HEK293 (cell line): ENCODE measurements around the gene COL4A3.

Source experiments
- CTCF ChIA-PET: fragments of 350-600 bp; formaldehyde crosslinking; extraction: SDS; loops from one replicate; lab custom pipeline; 2021; ENCODE audit warnings: antibody characterized with exemption; lab: Yijun Ruan, JAX
- POLR2A ChIA-PET: fragments of 300-600 bp; formaldehyde crosslinking; extraction: SDS; loops from one replicate; lab custom pipeline; 2020; ENCODE audit warnings: antibody characterized with exemption, inconsistent platforms; lab: Yijun Ruan, JAX
- H3K27ac ChIP-seq: fragments of 200-500 bp; sonication (Bioruptor generic); 2 replicates; pipeline ENCODE4 v1.5.1; 2014; ENCODE audit warnings: low read depth, low read length, control low read depth, inconsistent platforms; ENCODE audit errors: extremely low read depth
- H3K36me3 ChIP-seq, 2 experiments: fragments of 200-500 bp in 1 of 2; sonication (Bioruptor generic) in 1 of 2; 1 replicate in 1 of 2; 2 replicates in 1 of 2; pipeline ENCODE4 v1.5.1; 2014 to 2017; ENCODE audit warnings: inconsistent platforms in 2 of 2, low read length in 2 of 2; ENCODE audit not compliant: control insufficient read depth in 2 of 2, insufficient read depth in 1 of 2
- H3K4me1 ChIP-seq: fragments of 200-500 bp; sonication (Bioruptor generic); 2 replicates; pipeline ENCODE4 v1.5.1; 2014; ENCODE audit warnings: mild to moderate bottlenecking, low read length, inconsistent platforms; ENCODE audit not compliant: control insufficient read depth, insufficient read depth
- H3K4me3 ChIP-seq: 2 replicates; pipeline ENCODE4 v1.5.1; 2011; ENCODE audit warnings: low read depth, mild to moderate bottlenecking, control low read depth, low read length, moderate library complexity
- H3K9me3 ChIP-seq: fragments of 200-500 bp; sonication (Bioruptor generic); 2 replicates; pipeline ENCODE4 v1.5.1; 2014; ENCODE audit warnings: low read depth, low read length, inconsistent platforms; ENCODE audit not compliant: control insufficient read depth, insufficient read depth
- GLIS2 ChIP-seq: fragments of 450-650 bp; formaldehyde crosslinking; IDR thresholded peaks from 2 replicates; pipeline ENCODE4 v1.5.1; 2016; ENCODE audit warnings: missing biosample characterization, missing genetic modification characterization
- ZBTB20 ChIP-seq: fragments of 450-650 bp; formaldehyde crosslinking; IDR thresholded peaks from 2 replicates; pipeline ENCODE4 v1.5.1; 2016; ENCODE audit warnings: missing biosample characterization, missing genetic modification characterization
- ZEB2 ChIP-seq: fragments of 450-650 bp; formaldehyde crosslinking; IDR thresholded peaks from 2 replicates; pipeline ENCODE4 v1.5.1; 2016; ENCODE audit warnings: missing biosample characterization, missing genetic modification characterization
- ZIC2 ChIP-seq: fragments of 450-650 bp; formaldehyde crosslinking; IDR thresholded peaks from 2 replicates; pipeline ENCODE4 v1.5.1; 2016; ENCODE audit warnings: missing biosample characterization, missing genetic modification characterization
- ZNF132 ChIP-seq: fragments of 450-650 bp; formaldehyde crosslinking; IDR thresholded peaks from 2 replicates; pipeline ENCODE4 v1.5.1; 2017; ENCODE audit warnings: missing biosample characterization, missing genetic modification characterization, borderline replicate concordance
- ZNF174 ChIP-seq: fragments of 450-650 bp; formaldehyde crosslinking; IDR thresholded peaks from 2 replicates; pipeline ENCODE4 v1.5.0; 2017; ENCODE audit warnings: missing biosample characterization, mild to moderate bottlenecking, missing genetic modification characterization
- ZNF175 ChIP-seq: fragments of 450-650 bp; formaldehyde crosslinking; IDR thresholded peaks from 2 replicates; pipeline ENCODE4 v1.5.1; 2016; ENCODE audit warnings: missing biosample characterization, missing genetic modification characterization
- ZNF184 ChIP-seq: fragments of 450-650 bp; IDR thresholded peaks from 2 replicates; pipeline ENCODE4 v1.5.1; 2018; ENCODE audit warnings: missing biosample characterization, mild to moderate bottlenecking, missing genetic modification characterization
- ZNF223 ChIP-seq: fragments of 450-650 bp; formaldehyde crosslinking; IDR thresholded peaks from 2 replicates; pipeline ENCODE4 v1.5.1; 2016; ENCODE audit warnings: missing biosample characterization, missing genetic modification characterization
- ZNF335 ChIP-seq: fragments of 450-650 bp; formaldehyde crosslinking; conservative IDR thresholded peaks from 2 replicates; pipeline ENCODE4 v1.5.1; 2016; ENCODE audit warnings: missing biosample characterization, missing genetic modification characterization
- ZNF416 ChIP-seq: fragments of 450-650 bp; formaldehyde crosslinking; IDR thresholded peaks from 2 replicates; pipeline ENCODE4 v1.5.1; 2016; ENCODE audit warnings: missing biosample characterization, missing genetic modification characterization
- ZNF423 ChIP-seq: fragments of 450-650 bp; formaldehyde crosslinking; IDR thresholded peaks from 2 replicates; pipeline ENCODE4 v1.5.1; 2016; ENCODE audit warnings: missing biosample characterization, missing genetic modification characterization
- ZNF530 ChIP-seq: fragments of 450-650 bp; formaldehyde crosslinking; IDR thresholded peaks from 2 replicates; pipeline ENCODE4 v1.5.1; 2016; ENCODE audit warnings: low read depth, missing biosample characterization, missing genetic modification characterization
- ZNF610 ChIP-seq: fragments of 450-650 bp; formaldehyde crosslinking; IDR thresholded peaks from 2 replicates; pipeline ENCODE4 v1.5.1; 2016; ENCODE audit warnings: missing biosample characterization, missing genetic modification characterization, borderline replicate concordance
- ZNF658 ChIP-seq: fragments of 450-650 bp; formaldehyde crosslinking; IDR thresholded peaks from 2 replicates; pipeline ENCODE4; 2016; ENCODE audit warnings: missing biosample characterization, missing genetic modification characterization
- ZNF660 ChIP-seq: fragments of 450-650 bp; IDR thresholded peaks from 2 replicates; pipeline ENCODE4 v1.5.1; 2018; ENCODE audit warnings: missing biosample characterization, mild to moderate bottlenecking, missing genetic modification characterization
- ZNF707 ChIP-seq: fragments of 450-650 bp; formaldehyde crosslinking; IDR thresholded peaks from 2 replicates; pipeline ENCODE4 v1.5.1; 2016; ENCODE audit warnings: missing biosample characterization, missing genetic modification characterization
- TF ChIP-seq, protein P1 (sequence below): fragments of 450-650 bp; formaldehyde crosslinking; IDR thresholded peaks from 2 replicates; pipeline ENCODE4 v1.5.1; 2016; ENCODE audit warnings: missing biosample characterization, missing genetic modification characterization
- TF ChIP-seq, protein P2 (sequence below): fragments of 450-650 bp; formaldehyde crosslinking; IDR thresholded peaks from 2 replicates; pipeline ENCODE4 v1.5.1; 2017; ENCODE audit warnings: missing biosample characterization, missing genetic modification characterization
- TF ChIP-seq, protein P3 (sequence below): fragments of 450-650 bp; formaldehyde crosslinking; IDR thresholded peaks from 2 replicates; pipeline ENCODE4 v1.5.1; 2017; ENCODE audit warnings: missing biosample characterization, missing genetic modification characterization
- TF ChIP-seq, protein P4 (sequence below): fragments of 450-650 bp; formaldehyde crosslinking; IDR thresholded peaks from 2 replicates; pipeline ENCODE4 v1.5.1; 2016; ENCODE audit warnings: missing biosample characterization, missing genetic modification characterization

The COL4A3 gene

DNA sequence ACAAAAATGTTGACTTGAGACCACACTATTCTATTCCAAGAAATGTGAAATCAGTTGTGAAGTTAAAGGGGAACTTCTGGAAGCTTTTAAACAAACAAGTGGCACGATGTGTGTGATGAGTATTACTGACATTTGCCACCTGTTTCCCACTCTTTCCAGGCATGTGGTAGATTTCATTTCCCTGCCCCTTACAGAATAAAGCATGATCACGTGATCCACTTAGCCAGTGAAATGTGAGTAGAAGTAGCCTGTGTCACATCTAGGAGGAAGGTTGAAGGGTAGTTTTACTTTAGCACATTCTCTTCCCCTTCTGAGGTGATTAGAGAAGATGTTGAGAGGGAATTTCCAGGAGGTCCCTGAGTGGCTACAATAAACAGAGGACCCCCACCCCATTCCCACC is 4.3 kb upstream of the COL4A3 start:
- Histone ChIP-seq H3K9me3 (no peaks in the 10 kb centered on the region), H3K27ac (no peak overlapping the region), H3K4me3 (no peak overlapping the region), H3K4me1 (peaks cover 1% of the 10 kb centered on the region; the same call in 1 of the 2 replicates), H3K36me3 (no peaks in the 10 kb centered on the region)
- POLR2A ChIA-PET = no interaction called here
- CTCF ChIA-PET = no interaction called here
- no peak for TF ChIP-seq ZNF223
- no peak for TF ChIP-seq ZNF416 (tag by site-specific recombination)
- TF ChIP-seq, protein P1, sequence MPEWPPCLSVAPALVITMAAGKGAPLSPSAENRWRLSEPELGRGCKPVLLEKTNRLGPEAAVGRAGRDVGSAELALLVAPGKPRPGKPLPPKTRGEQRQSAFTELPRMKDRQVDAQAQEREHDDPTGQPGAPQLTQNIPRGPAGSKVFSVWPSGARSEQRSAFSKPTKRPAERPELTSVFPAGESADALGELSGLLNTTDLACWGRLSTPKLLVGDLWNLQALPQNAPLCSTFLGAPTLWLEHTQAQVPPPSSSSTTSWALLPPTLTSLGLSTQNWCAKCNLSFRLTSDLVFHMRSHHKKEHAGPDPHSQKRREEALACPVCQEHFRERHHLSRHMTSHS (tag by site-specific recombination) = no peak
- TF ChIP-seq ZNF530 = no peak
- TF ChIP-seq ZNF132 (tag by site-specific recombination) = no peak
- no peak for TF ChIP-seq ZNF658
- TF ChIP-seq GLIS2 (tag by site-specific recombination) = no peak
- TF ChIP-seq, protein P2, sequence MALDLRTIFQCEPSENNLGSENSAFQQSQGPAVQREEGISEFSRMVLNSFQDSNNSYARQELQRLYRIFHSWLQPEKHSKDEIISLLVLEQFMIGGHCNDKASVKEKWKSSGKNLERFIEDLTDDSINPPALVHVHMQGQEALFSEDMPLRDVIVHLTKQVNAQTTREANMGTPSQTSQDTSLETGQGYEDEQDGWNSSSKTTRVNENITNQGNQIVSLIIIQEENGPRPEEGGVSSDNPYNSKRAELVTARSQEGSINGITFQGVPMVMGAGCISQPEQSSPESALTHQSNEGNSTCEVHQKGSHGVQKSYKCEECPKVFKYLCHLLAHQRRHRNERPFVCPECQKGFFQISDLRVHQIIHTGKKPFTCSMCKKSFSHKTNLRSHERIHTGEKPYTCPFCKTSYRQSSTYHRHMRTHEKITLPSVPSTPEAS = no peak
- TF ChIP-seq ZNF707 (tag by site-specific recombination) = no peak

DNA sequence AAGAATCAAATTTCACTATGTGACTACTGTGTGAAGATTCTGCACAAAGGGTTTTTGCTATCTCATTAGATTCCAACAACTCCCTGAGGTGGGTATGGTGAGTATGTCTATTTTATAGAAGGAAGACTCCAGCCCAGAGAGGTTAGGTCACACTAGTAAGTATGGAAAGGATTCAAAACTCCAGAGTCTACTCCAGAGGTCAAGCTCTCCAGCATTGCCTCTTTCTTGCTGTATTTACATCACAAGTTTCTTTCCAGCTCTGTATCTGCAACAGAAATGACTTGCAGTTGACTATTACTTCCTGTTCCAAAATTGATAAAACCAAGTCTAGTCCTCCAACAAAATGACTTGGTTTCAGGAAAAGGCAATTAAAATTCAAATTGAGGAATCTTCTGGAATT is 2.5 kb upstream of the COL4A3 start:
- H3K36me3 ChIP-seq = no peaks in the 10 kb centered on the region
- H3K9me3 ChIP-seq = no peaks in the 10 kb centered on the region
- H3K27ac ChIP-seq = no peak overlapping the region
- TF ChIP-seq ZNF423 (tag by site-specific recombination) (no peak), ZNF660 (tag by site-specific recombination) (no peak), ZNF174 (tag by site-specific recombination) (no peak), ZNF184 (tag by site-specific recombination) (no peak), ZIC2 (tag by site-specific recombination) (no peak)
- TF ChIP-seq, protein P3, sequence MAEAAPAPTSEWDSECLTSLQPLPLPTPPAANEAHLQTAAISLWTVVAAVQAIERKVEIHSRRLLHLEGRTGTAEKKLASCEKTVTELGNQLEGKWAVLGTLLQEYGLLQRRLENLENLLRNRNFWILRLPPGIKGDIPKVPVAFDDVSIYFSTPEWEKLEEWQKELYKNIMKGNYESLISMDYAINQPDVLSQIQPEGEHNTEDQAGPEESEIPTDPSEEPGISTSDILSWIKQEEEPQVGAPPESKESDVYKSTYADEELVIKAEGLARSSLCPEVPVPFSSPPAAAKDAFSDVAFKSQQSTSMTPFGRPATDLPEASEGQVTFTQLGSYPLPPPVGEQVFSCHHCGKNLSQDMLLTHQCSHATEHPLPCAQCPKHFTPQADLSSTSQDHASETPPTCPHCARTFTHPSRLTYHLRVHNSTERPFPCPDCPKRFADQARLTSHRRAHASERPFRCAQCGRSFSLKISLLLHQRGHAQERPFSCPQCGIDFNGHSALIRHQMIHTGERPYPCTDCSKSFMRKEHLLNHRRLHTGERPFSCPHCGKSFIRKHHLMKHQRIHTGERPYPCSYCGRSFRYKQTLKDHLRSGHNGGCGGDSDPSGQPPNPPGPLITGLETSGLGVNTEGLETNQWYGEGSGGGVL (tag by site-specific recombination) = no peak
- TF ChIP-seq, all 188 proteins: peak for 0
- CTCF ChIA-PET = no interaction called here
- POLR2A ChIA-PET = no interaction called here
- no peak overlapping the region for H3K4me3 ChIP-seq
- H3K4me1 ChIP-seq = peaks cover 3% of the 10 kb centered on the region; the same call in 1 of the 2 replicates

DNA sequence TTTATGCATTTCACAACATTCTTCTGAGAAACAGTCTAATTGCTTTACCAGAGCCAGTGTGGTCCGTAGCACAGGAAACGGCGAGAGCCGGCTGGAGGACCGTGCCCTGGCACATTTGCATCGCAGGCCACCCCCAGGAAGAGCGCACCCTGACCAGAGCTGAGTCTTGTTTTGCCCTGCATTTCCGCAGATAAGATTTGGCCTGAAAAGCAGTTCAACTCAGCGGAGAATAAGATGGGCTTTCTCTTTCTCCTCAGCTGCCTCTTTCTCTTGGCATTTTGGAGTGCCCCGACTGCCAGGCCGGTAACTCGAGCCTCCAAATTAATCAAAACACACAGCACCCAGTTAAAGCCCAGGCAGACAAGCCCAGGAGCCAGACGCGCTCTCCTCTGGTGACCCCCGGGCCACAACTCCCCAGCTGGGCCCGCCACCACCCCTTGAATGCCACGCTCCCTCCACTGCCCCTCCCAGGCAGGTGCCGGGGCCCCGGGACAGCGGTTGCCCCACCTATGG is 883 bp upstream of the COL4A3 start:
- ChIA-PET POLR2A (no interaction called here), CTCF (interaction anchor here (0.5 to 0.8 kb wide), 4 partner anchors 11 to 1836 kb away, joined by 3 to 4 read pairs (median 3); no protein-coding TSS in a partner anchor)
- H3K36me3 ChIP-seq = no peaks in the 10 kb centered on the region
- peak overlapping the region; percentile 84 for H3K4me3 ChIP-seq
- peak overlapping the region; percentile 75; the same call in 1 of the 2 replicates for H3K27ac ChIP-seq
- no peaks in the 10 kb centered on the region for H3K9me3 ChIP-seq
- H3K4me1 ChIP-seq = peaks cover 3% of the 10 kb centered on the region; the same call in 1 of the 2 replicates
- TF ChIP-seq ZNF175 (tag by site-specific recombination) (no peak), ZBTB20 (tag by site-specific recombination) (peak; percentile 99), ZNF610 (no peak), ZEB2 (0 out of 2 replicates have a peak, but pooled peaks have one; percentile 4), ZNF423 (tag by site-specific recombination) (0 out of 2 replicates have a peak, but pooled peaks have one; percentile 80), ZNF335 (tag by site-specific recombination) (peak; percentile 62; the same call in 1 of the 2 replicates)
- TF ChIP-seq, protein P4, sequence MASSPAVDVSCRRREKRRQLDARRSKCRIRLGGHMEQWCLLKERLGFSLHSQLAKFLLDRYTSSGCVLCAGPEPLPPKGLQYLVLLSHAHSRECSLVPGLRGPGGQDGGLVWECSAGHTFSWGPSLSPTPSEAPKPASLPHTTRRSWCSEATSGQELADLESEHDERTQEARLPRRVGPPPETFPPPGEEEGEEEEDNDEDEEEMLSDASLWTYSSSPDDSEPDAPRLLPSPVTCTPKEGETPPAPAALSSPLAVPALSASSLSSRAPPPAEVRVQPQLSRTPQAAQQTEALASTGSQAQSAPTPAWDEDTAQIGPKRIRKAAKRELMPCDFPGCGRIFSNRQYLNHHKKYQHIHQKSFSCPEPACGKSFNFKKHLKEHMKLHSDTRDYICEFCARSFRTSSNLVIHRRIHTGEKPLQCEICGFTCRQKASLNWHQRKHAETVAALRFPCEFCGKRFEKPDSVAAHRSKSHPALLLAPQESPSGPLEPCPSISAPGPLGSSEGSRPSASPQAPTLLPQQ = peak; percentile 55; the same call in 1 of the 2 replicates
